Esophagus squamous epithelium (tissue), 5 donors: ENCODE results near the gene ASL. TPM values are rescaled to one million over a fixed set of nuclear protein-coding genes. Genes with fewer than 3 reads are reported as not detected.
"Not testable (repeated sequence)": the region's sequence is repeated elsewhere in the genome, so short reads cannot be mapped to it uniquely, and the experiment has no call there.

ENCODE experiments used
- DNase-seq: peaks from one replicate; lab custom pipeline; 2025; lab: John Stamatoyannopoulos, UW
- H3K27ac ChIP-seq, 4 donors: fragments of 200-600 bp; sonication (generic); one replicate each; pipeline ENCODE4 v1.5.1; 2016 to 2019; ENCODE audit warnings: mild to moderate bottlenecking in 1 of 4
- H3K27me3 ChIP-seq, 4 donors: fragments of 200-600 bp; sonication (generic); 1 replicate in 3 of 4; 2 replicates in 1 of 4; pipeline versions ENCODE4 v1.5.1 to v1.6.0; 2017 to 2021; ENCODE audit warnings: antibody characterized with exemption in 1 of 4
- H3K36me3 ChIP-seq, 3 donors: fragments of 200-600 bp; sonication (generic); one replicate each; pipeline ENCODE4 v1.5.1; 2016 to 2019
- H3K4me1 ChIP-seq, 3 donors: fragments of 200-600 bp; sonication (generic); one replicate each; pipeline ENCODE4 v1.5.1; 2017 to 2019
- H3K4me3 ChIP-seq, 4 donors: fragments of 200-600 bp; sonication (generic); 1 replicate in 3 of 4; 2 replicates in 1 of 4; pipeline ENCODE4 v1.5.1; 2016 to 2019; ENCODE audit warnings: mild to moderate bottlenecking in 2 of 4, moderate library complexity in 1 of 4
- H3K9me3 ChIP-seq, 3 donors: fragments of 200-600 bp; sonication (generic); one replicate each; pipeline ENCODE4 v1.5.1; 2016 to 2019
- CTCF ChIP-seq, 6 experiments: fragments of 450-650 bp in 4 of 6; fragments of 200-600 bp in 2 of 6; sonication (generic) in 2 of 6; IDR thresholded peaks; one replicate each; pipeline ENCODE4 v1.5.1; 2016 to 2019; ENCODE audit warnings: antibody characterized with exemption in 6 of 6, mild to moderate bottlenecking in 4 of 6, moderate library complexity in 4 of 6
- POLR2A ChIP-seq, 4 donors: fragments of 450-650 bp; IDR thresholded peaks; one replicate each; pipeline ENCODE4 v1.6.1; 2017; ENCODE audit warnings: antibody characterized with exemption in 4 of 4, mild to moderate bottlenecking in 4 of 4, moderate library complexity in 3 of 4
- WGBS, 2 donors: methylation state at CpG; one replicate each; pipeline ENCODE4 v1.1.5; 2018; 5-methylcytosine and 5-hydroxymethylcytosine counted together
- intact Hi-C: fragments of 100-400 bp; cut with DNase I; formaldehyde crosslinking; loops from one replicate; pipeline ENCODE4 v1.15.0; 2022
- total RNA-seq, 4 donors: library from RNA; depleted of rRNA; stranded (reverse); fragments of >200 nt; gene quantifications; one replicate each; pipeline ENCODE4 v1.1.0, GENCODE V29; 2016
- donor health status: DM: yes; HTN: yes; CAD: no.

ASL gene
- total RNA-seq, 4 donors from 2014 or later: 32.3 to 40.7 (median 37.7) TPM

- Histone ChIP-seq H3K4me3 (no peak overlapping the region), H3K4me1 (no peaks in the 10 kb centered on the region), H3K9me3 (no peaks in the 10 kb centered on the region), H3K27ac (no peak overlapping the region), H3K27me3 (no peaks in the 10 kb centered on the region), H3K36me3 (no peaks in the 10 kb centered on the region)
- intact Hi-C loops: no loop called here
- TF ChIP-seq POLR2A (IDR thresholded peaks at IDR 0.05) (no peak), CTCF (IDR thresholded peaks at IDR 0.05) (no peak)
- no peak for DNase-seq
- whole genome bisulfite sequencing, 2 donors: 69 to 83% methylated on average over 7 of the region's 7 CpGs
Observed at GRCh38 chr7:66036788-66037187, 38.8 kb upstream of the ASL start.

- intact Hi-C loops: no loop called here
- no peaks in the 10 kb centered on the region for H3K9me3 ChIP-seq
- TF ChIP-seq CTCF (IDR thresholded peaks at IDR 0.05): no peak
- TF ChIP-seq POLR2A (IDR thresholded peaks at IDR 0.05): no peak
- DNase-seq: no peak
- no peaks in the 10 kb centered on the region for H3K27me3 ChIP-seq
- peaks cover 0 to 9% (median 5%) of the 10 kb centered on the region in 3 donors for H3K4me1 ChIP-seq
- no peak overlapping the region for H3K4me3 ChIP-seq
- no peaks in the 10 kb centered on the region for H3K36me3 ChIP-seq
- 87% methylated on average over 3 of the region's 3 CpGs for WGBS, 2 donors
- H3K27ac ChIP-seq: no peak overlapping the region
Observed at GRCh38 chr7:66039094-66039670, 36.4 kb upstream of the ASL start.

GRCh38 chr7:66043681-66044497, 31.7 kb upstream of the ASL start:
- Histone ChIP-seq H3K9me3 (no peaks in the 10 kb centered on the region), H3K36me3 (no peaks in the 10 kb centered on the region), H3K27ac (peak overlapping the region in 2 of 4 donors; percentile 32 to 50), H3K4me1 (peaks cover 3 to 16% (median 5%) of the 10 kb centered on the region in 3 donors), H3K27me3 (no peaks in the 10 kb centered on the region), H3K4me3 (peak overlapping the region; percentile 35 to 73 (median 55))
- 7 to 30% methylated on average over 8 to 25 of the region's 49 CpGs for WGBS, 2 donors
- TF ChIP-seq CTCF (IDR thresholded peaks at IDR 0.05) (no peak), POLR2A (IDR thresholded peaks at IDR 0.05) (no peak)
- DNase-seq: no peak
- intact Hi-C loops: no loop called here

GRCh38 chr7:66044498-66044854, 31.1 kb upstream of the ASL start:
- DNase-seq, H3K36me3 ChIP-seq, H3K27ac ChIP-seq, H3K9me3 ChIP-seq, intact Hi-C loops, H3K27me3 ChIP-seq: not testable (repeated sequence)
- Histone ChIP-seq H3K4me3 (peak overlapping the region; percentile 35 to 73 (median 55)), H3K4me1 (peaks cover 3 to 16% (median 5%) of the 10 kb centered on the region in 3 donors)
- WGBS, 2 donors: 14 to 21% methylated on average over 10 to 17 of the region's 17 CpGs

- no peak for TF ChIP-seq CTCF (IDR thresholded peaks at IDR 0.05)
- TF ChIP-seq POLR2A (IDR thresholded peaks at IDR 0.05): no peak
- no peaks in the 10 kb centered on the region for H3K9me3 ChIP-seq
- H3K27me3 ChIP-seq: no peaks in the 10 kb centered on the region
- H3K4me3 ChIP-seq: no peak overlapping the region
- intact Hi-C loops: no loop called here
- H3K27ac ChIP-seq: no peak overlapping the region
- peaks cover 5 to 23% (median 8%) of the 10 kb centered on the region in 3 donors for H3K4me1 ChIP-seq
- 22 to 41% methylated on average over 8 of the region's 8 CpGs for WGBS, 2 donors
- H3K36me3 ChIP-seq: no peaks in the 10 kb centered on the region
- no peak for DNase-seq
Observed at GRCh38 chr7:66047426-66047825, 28.2 kb upstream of the ASL start.
